Measurements from ENCODE around the gene SERINC5.

- TF ChIP-seq EZH2 (IDR thresholded peaks at IDR 0.05) (no peak), POLR2AphosphoS5 (IDR thresholded peaks at IDR 0.05; ENCODE audit: borderline replicate concordance, low read depth, low read length) (no peak)
These were observed 50.8 kb downstream of the SERINC5 start for GRCh38 chr5:80204808-80205614.
